OCI-LY1 (cell line): Measurements from ENCODE around the gene DUSP5.

Experiments used
- H2AFZ ChIP-seq: fragments of 200-600 bp; sonication (generic), shearing (Covaris generic); 2 replicates; pipeline ENCODE4 v1.6.0; 2014; ENCODE audit warnings: antibody characterized with exemption, mild to moderate bottlenecking, low read length
- H3F3A ChIP-seq: fragments of 200-600 bp; sonication (generic), shearing (Covaris generic); 2 replicates; pipeline ENCODE4 v1.6.0; 2014; ENCODE audit warnings: mild to moderate bottlenecking, antibody characterized with exemption, low read length, moderate library complexity; ENCODE audit not compliant: insufficient read depth
- H3K27ac ChIP-seq: fragments of 200-600 bp; sonication (generic); 2 replicates; pipeline ENCODE4 v1.5.1; 2014; ENCODE audit warnings: low read length, mixed run types, mild to moderate bottlenecking, low read depth; ENCODE audit not compliant: poor library complexity, severe bottlenecking
- H3K27me3 ChIP-seq: fragments of 200-600 bp; sonication (generic); 2 replicates; pipeline ENCODE4 v1.6.0; 2014; ENCODE audit warnings: antibody characterized with exemption, mild to moderate bottlenecking, low read length, moderate library complexity; ENCODE audit not compliant: insufficient read depth
- H3K36me3 ChIP-seq: fragments of 200-600 bp; sonication (generic); 2 replicates; pipeline ENCODE4 v1.6.1; 2014; ENCODE audit warnings: mild to moderate bottlenecking, antibody characterized with exemption, low read length, moderate library complexity, mixed read lengths; ENCODE audit not compliant: insufficient read depth
- H3K4me1 ChIP-seq: fragments of 200-600 bp; sonication (generic); 2 replicates; pipeline ENCODE4 v1.5.1; 2014; ENCODE audit warnings: mild to moderate bottlenecking, low read length, moderate library complexity; ENCODE audit not compliant: insufficient read depth, severe bottlenecking
- H3K4me2 ChIP-seq: fragments of 200-600 bp; sonication (generic), shearing (Covaris generic); 2 replicates; pipeline ENCODE4 v1.6.1; 2014; ENCODE audit warnings: low read length
- H3K4me3 ChIP-seq: fragments of 200-600 bp; sonication (generic); 2 replicates; pipeline ENCODE4 v1.5.1; 2014; ENCODE audit warnings: low read length, low read depth, mild to moderate bottlenecking, mixed read lengths; ENCODE audit not compliant: poor library complexity, severe bottlenecking
- H3K79me2 ChIP-seq: fragments of 200-600 bp; shearing (Covaris generic); 2 replicates; pipeline ENCODE4 v1.6.1; 2016; ENCODE audit warnings: mixed run types, low read length, mixed read lengths; ENCODE audit not compliant: insufficient read depth
- H3K9ac ChIP-seq: fragments of 200-600 bp; sonication (generic), shearing (Covaris generic); 2 replicates; pipeline ENCODE4 v1.6.1; 2014; ENCODE audit warnings: mild to moderate bottlenecking, low read length, mixed read lengths
- H3K9me2 ChIP-seq: fragments of 200-600 bp; sonication (generic), shearing (Covaris generic); 2 replicates; pipeline ENCODE4 v1.6.1; 2014; ENCODE audit warnings: low read depth, mild to moderate bottlenecking, low read length, mixed read lengths
- H3K9me3 ChIP-seq: fragments of 200-600 bp; shearing (Covaris generic); 2 replicates; pipeline ENCODE4 v1.6.1; 2014; ENCODE audit warnings: low read length, mixed read lengths
- H4K20me1 ChIP-seq: fragments of 200-600 bp; sonication (generic), shearing (Covaris generic); 2 replicates; pipeline ENCODE4 v1.6.0; 2016; ENCODE audit warnings: mild to moderate bottlenecking, low read length; ENCODE audit not compliant: insufficient read depth
- CTCF ChIP-seq: fragments of 200-600 bp; sonication (generic), shearing (Covaris generic); IDR thresholded peaks from 2 replicates; pipeline ENCODE4 v1.5.1; 2017; ENCODE audit warnings: mild to moderate bottlenecking, antibody characterized with exemption, low read length, moderate library complexity, mixed read lengths
- EZH2 ChIP-seq: fragments of 200-600 bp; sonication (generic), shearing (Covaris generic); IDR thresholded peaks from 2 replicates; pipeline ENCODE4 v1.8.0; 2017; ENCODE audit warnings: borderline replicate concordance, mixed run types, mild to moderate bottlenecking, antibody characterized with exemption, low read length, moderate library complexity, mixed read lengths

The DUSP5 gene

GRCh38 chr10:110534571-110534970 lies 36.9 kb downstream of the DUSP5 start:
- no peaks in the 10 kb centered on the region for H3F3A ChIP-seq
- H3K27me3 ChIP-seq: no peaks in the 10 kb centered on the region
- no peaks in the 10 kb centered on the region for H3K9me3 ChIP-seq
- no peak overlapping the region for H3K4me3 ChIP-seq
- no peak for TF ChIP-seq CTCF
- TF ChIP-seq EZH2: no peak
- no peaks in the 10 kb centered on the region for H3K79me2 ChIP-seq
- H3K9ac ChIP-seq: no peak overlapping the region
- H3K4me2 ChIP-seq: no peak overlapping the region
- no peaks in the 10 kb centered on the region for H3K36me3 ChIP-seq
- no peaks in the 10 kb centered on the region for H3K9me2 ChIP-seq
- H3K4me1 ChIP-seq: peaks cover 16% of the 10 kb centered on the region
- H4K20me1 ChIP-seq: no peaks in the 10 kb centered on the region
- H2AFZ ChIP-seq: no peak overlapping the region
- no peak overlapping the region for H3K27ac ChIP-seq

- H3K27ac ChIP-seq: no peak overlapping the region
- H3F3A ChIP-seq: no peaks in the 10 kb centered on the region
- H3K36me3 ChIP-seq: no peaks in the 10 kb centered on the region
- peak overlapping the region; percentile 25; the same call in 1 of the 2 replicates for H3K4me2 ChIP-seq
- no peaks in the 10 kb centered on the region for H3K27me3 ChIP-seq
- H3K4me3 ChIP-seq: peak overlapping the region; percentile 4
- H3K9me2 ChIP-seq: no peaks in the 10 kb centered on the region
- peaks cover 16% of the 10 kb centered on the region for H3K4me1 ChIP-seq
- no peak overlapping the region for H2AFZ ChIP-seq
- TF ChIP-seq CTCF (peak; percentile 54), EZH2 (no peak)
- H4K20me1 ChIP-seq: no peaks in the 10 kb centered on the region
- H3K9me3 ChIP-seq: no peaks in the 10 kb centered on the region
- H3K9ac ChIP-seq: no peak overlapping the region
- H3K79me2 ChIP-seq: no peaks in the 10 kb centered on the region
Measured at GRCh38 chr10:110535958-110536891, 38.5 kb downstream of the DUSP5 start.

- H3K4me3 ChIP-seq: no peak overlapping the region
- H3K27me3 ChIP-seq: no peaks in the 10 kb centered on the region
- no peaks in the 10 kb centered on the region for H3F3A ChIP-seq
- peaks cover 16% of the 10 kb centered on the region for H3K4me1 ChIP-seq
- H3K4me2 ChIP-seq: no peak overlapping the region
- no peak overlapping the region for H3K27ac ChIP-seq
- no peaks in the 10 kb centered on the region for H3K9me3 ChIP-seq
- H4K20me1 ChIP-seq: no peaks in the 10 kb centered on the region
- H3K9ac ChIP-seq: no peak overlapping the region
- H2AFZ ChIP-seq: no peak overlapping the region
- no peak for TF ChIP-seq EZH2
- TF ChIP-seq CTCF: no peak
- H3K9me2 ChIP-seq: no peaks in the 10 kb centered on the region
- no peaks in the 10 kb centered on the region for H3K36me3 ChIP-seq
- H3K79me2 ChIP-seq: no peaks in the 10 kb centered on the region
Measured at GRCh38 chr10:110539091-110539490, 41.4 kb downstream of the DUSP5 start.
